Activated CD8-positive, alpha-beta T cell treated with anti-CD3 and anti-CD28 coated beads for 36 hours (primary cell): Measurements from ENCODE around the gene DOHH. TPM values are rescaled to one million over a fixed set of nuclear protein-coding genes. Genes with fewer than 3 reads are reported as not detected.

Experiments used
- ATAC-seq: fragments of 200-7000 bp; cut with Tn5 transposase; one replicate; pipeline ENCODE4 v1.10.0; 2021; ENCODE audit warnings: mild to moderate bottlenecking, moderate library complexity
- CTCF ChIA-PET: fragments of 350-600 bp; sonication (Branson Sonifier 250); formaldehyde crosslinking; loops from one replicate; lab custom pipeline; 2021; ENCODE audit warnings: antibody characterized with exemption; lab: Charles Lee
- POLR2A ChIA-PET: fragments of 350-600 bp; sonication (Branson Sonifier 250); formaldehyde crosslinking; loops from one replicate; lab custom pipeline; 2021; ENCODE audit warnings: antibody characterized with exemption; lab: Charles Lee
- DNase-seq: peaks from one replicate; pipeline ENCODE4 v3.0.0-alpha.2; 2020
- H3K27ac Mint-ChIP-seq: one replicate; pipeline ENCODE4 v1.8.0; 2021; ENCODE audit warnings: mild to moderate bottlenecking, mixed read lengths
- H3K27me3 Mint-ChIP-seq: one replicate; pipeline ENCODE4 v1.8.0; 2021; ENCODE audit warnings: mixed read lengths
- H3K36me3 Mint-ChIP-seq: one replicate; pipeline ENCODE4 v1.8.0; 2021; ENCODE audit warnings: low read depth, mixed read lengths
- H3K4me1 Mint-ChIP-seq: one replicate; pipeline ENCODE4 v1.8.0; 2021; ENCODE audit warnings: low read depth, mixed read lengths
- H3K4me3 Mint-ChIP-seq: one replicate; pipeline ENCODE4 v1.8.0; 2021; ENCODE audit warnings: mild to moderate bottlenecking, moderate library complexity, mixed read lengths
- H3K9me3 Mint-ChIP-seq: one replicate; pipeline ENCODE4 v1.8.0; 2021; ENCODE audit warnings: mixed read lengths
- CTCF ChIP-seq: fragments of 200-600 bp; IDR thresholded peaks from one replicate; pipeline ENCODE4 v1.8.0; 2022; ENCODE audit warnings: antibody characterized with exemption, mild to moderate bottlenecking
- intact Hi-C: fragments of 100-400 bp; cut with micrococcal nuclease; formaldehyde crosslinking; loops from one replicate; pipeline ENCODE4 v1.10.0; 2022
- total RNA-seq, 2 experiments: library from RNA; stranded (reverse); gene quantifications; one replicate each; pipeline ENCODE4 v1.2.3, GENCODE V29; 2021

DOHH gene
- total RNA-seq: 10 to 100 TPM; 15.7 to 17.0 TPM

GRCh38 chr19:3500429-3501101, at the start of gene DOHH:
Gene DOHH, minus strand, starts transcription at chr19:3500674. Its CDS starts 3,860 bp downstream, at chr19:3496814.
- H3K36me3 Mint-ChIP-seq: peaks cover 12% of the 10 kb centered on the region
- TF ChIP-seq CTCF: no peak
- no peaks in the 10 kb centered on the region for H3K9me3 Mint-ChIP-seq
- DNase-seq: peak; percentile 97
- H3K4me3 Mint-ChIP-seq: peak within 1 kb of the TSS; percentile 90
- peak; percentile 92 for ATAC-seq
- peak within 1 kb of the TSS; percentile 95 for H3K27ac Mint-ChIP-seq
- ChIA-PET POLR2A (interaction anchor here (0.8 to 1.8 kb wide), 5 partner anchors 12 to 144 kb away, joined by 3 to 4 read pairs (median 3); no protein-coding TSS in a partner anchor), CTCF (interaction anchor here (0.6 to 8.9 kb wide), 7 partner anchors 15 to 390 kb away, joined by 3 to 54 read pairs (median 3); partner anchors contain the start of gene SMIM44)
- H3K4me1 Mint-ChIP-seq: peaks cover 20% of the 10 kb centered on the region
- H3K27me3 Mint-ChIP-seq: no peaks in the 10 kb centered on the region
- intact Hi-C loops: no loop called here

- no peak for TF ChIP-seq CTCF
- ATAC-seq (no peak), DNase-seq (no peak)
- ChIA-PET CTCF (interaction anchor here (0.9 kb wide), 1 partner anchor 77 kb away, joined by 3 read pairs; no protein-coding TSS in a partner anchor), POLR2A (no interaction called here)
- peaks cover 32% of the 10 kb centered on the region for H3K4me1 Mint-ChIP-seq
- no peaks in the 10 kb centered on the region for H3K27me3 Mint-ChIP-seq
- H3K27ac Mint-ChIP-seq: no peak overlapping the region
- intact Hi-C loops: no loop called here
- no peak overlapping the region for H3K4me3 Mint-ChIP-seq
- H3K9me3 Mint-ChIP-seq: no peaks in the 10 kb centered on the region
- H3K36me3 Mint-ChIP-seq: peaks cover 18% of the 10 kb centered on the region
Measured at GRCh38 chr19:3549816-3550215, 49.3 kb upstream of the DOHH start.

- no peak overlapping the region for H3K4me3 Mint-ChIP-seq
- H3K9me3 Mint-ChIP-seq: no peaks in the 10 kb centered on the region
- H3K27me3 Mint-ChIP-seq: no peaks in the 10 kb centered on the region
- ChIA-PET CTCF (interaction anchor here (0.9 to 1.3 kb wide), 2 partner anchors 38 to 56 kb away, joined by 3 to 4 read pairs; no protein-coding TSS in a partner anchor), POLR2A (interaction anchor here (0.6 to 2.7 kb wide), 3 partner anchors 8 to 10 kb away, joined by 3 to 7 read pairs (median 3); partner anchors contain the start of gene TEKTIP1)
- no peak for ATAC-seq
- no peak for TF ChIP-seq CTCF
- DNase-seq: no peak
- peaks cover 13% of the 10 kb centered on the region for H3K36me3 Mint-ChIP-seq
- H3K27ac Mint-ChIP-seq: no peak overlapping the region
- intact Hi-C loops: no loop called here
- H3K4me1 Mint-ChIP-seq: peaks cover 25% of the 10 kb centered on the region
Measured at GRCh38 chr19:3548606-3549005, 48.1 kb upstream of the DOHH start.

GRCh38 chr19:3547767-3548282, 47.4 kb upstream of the DOHH start:
- Mint-ChIP-seq H3K27me3 (no peaks in the 10 kb centered on the region), H3K9me3 (no peaks in the 10 kb centered on the region), H3K27ac (no peak overlapping the region), H3K36me3 (peaks cover 13% of the 10 kb centered on the region), H3K4me3 (no peak overlapping the region), H3K4me1 (peaks cover 22% of the 10 kb centered on the region)
- DNase-seq (no peak), ATAC-seq (no peak)
- ChIA-PET CTCF (interaction anchor here (0.9 to 4.2 kb wide), 3 partner anchors 9 to 57 kb away, joined by 3 to 56 read pairs (median 4); partner anchors contain the start of gene MFSD12), POLR2A (interaction anchor here (0.6 to 2.7 kb wide), 3 partner anchors 9 to 11 kb away, joined by 3 to 7 read pairs (median 3); partner anchors contain the start of gene TEKTIP1)
- intact Hi-C loops: no loop called here
- peak; percentile 53 for TF ChIP-seq CTCF
